ENCODE data around the gene DAGLB.
"Not testable (repeated sequence)": the region's sequence is repeated elsewhere in the genome, so short reads cannot be mapped to it uniquely, and the experiment has no call there.

Gene DAGLB

DNA sequence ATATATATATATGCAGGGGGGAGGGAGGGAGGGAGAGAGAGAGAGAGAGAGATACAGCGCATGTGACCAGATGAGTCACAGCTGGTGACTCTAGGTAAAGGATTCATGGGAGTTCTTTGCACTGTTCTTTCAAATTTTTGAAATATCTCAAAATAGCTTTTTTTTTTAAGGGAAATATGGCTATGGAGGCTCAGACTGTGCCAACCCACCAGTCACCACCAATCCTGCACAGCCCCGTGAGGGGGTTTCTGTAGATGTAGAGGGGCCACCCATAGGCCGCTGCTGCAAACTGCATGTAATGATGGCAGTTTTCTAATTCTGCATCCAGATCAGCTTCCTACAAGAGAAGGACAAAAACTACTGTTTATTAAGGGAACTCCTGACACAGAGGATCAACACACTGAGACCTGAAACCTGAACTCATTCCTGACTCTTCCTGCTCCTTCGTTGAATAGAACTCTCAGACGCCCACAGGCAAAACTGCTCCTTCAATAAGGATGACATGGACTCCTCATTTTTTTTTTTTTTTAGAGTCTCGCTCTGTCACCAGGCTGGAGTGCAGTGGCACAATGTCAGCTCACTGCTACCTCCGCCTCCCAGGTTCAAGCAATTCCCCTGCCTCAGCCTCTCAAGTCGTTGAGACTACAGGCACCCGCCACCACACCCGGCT, 17.3 kb downstream of the DAGLB start:
- no peak for DNase-seq (ENCODE audit: low read depth, low spot score)

DNA sequence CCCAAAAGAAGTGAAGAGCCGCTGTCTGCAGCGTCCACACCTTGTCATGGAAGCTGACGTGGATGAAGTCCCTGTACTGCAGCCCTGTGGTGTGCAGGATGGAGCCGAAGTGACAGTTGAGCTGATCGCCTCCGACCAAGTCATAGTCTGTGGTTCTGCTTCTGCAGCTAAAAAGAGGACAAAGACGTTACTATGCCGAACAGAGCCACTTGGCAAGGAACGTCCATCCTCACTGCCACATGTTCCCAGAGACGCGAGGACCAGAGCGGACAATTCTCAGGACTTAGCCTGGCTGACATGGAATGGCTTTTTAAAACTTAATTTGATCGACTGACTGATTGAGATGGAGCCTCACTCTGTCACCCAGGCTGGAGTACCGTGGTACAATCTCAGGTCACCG, 21.8 kb downstream of the DAGLB start:
- DNase-seq (ENCODE audit: low read depth, low spot score): no peak

DNA sequence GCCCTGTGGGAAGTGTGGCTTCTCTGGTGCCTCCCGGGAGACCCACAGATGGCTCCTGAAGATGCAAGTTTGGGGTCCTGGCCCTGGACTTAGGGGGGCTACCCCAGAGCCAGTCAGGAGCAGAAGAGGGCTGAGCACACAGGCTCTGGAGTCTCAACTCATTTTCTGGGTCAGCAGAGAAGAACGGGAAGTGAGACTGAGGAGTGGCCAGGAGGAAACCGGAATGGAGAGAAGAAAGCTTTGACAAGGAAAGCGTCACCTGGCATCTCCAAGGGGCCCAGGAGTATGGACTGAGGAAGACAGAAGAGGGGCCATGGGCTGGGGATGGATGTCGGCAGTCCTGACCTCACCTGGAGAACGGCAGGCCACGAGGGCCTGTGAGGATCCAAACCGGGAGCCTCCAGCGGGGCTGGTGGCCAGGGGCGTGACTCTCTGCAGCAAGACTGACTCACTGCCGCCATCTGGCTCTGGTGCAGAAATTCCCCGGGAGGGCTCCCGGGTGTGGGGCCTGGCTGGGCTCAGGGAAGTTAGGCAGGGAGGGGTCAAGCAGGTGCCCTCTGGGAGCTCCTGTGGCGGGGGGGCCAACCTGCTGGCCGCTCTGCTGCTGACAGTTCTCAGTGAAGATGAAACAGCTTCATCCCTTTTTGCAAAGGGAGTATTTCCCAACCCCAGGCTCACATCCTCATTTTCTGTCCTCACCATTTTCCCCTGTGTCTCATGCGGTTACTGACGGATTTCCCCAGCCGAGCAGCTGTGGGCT, 23.6 kb downstream of the DAGLB start:
- no peak for DNase-seq (ENCODE audit: low read depth, low spot score)

DNA sequence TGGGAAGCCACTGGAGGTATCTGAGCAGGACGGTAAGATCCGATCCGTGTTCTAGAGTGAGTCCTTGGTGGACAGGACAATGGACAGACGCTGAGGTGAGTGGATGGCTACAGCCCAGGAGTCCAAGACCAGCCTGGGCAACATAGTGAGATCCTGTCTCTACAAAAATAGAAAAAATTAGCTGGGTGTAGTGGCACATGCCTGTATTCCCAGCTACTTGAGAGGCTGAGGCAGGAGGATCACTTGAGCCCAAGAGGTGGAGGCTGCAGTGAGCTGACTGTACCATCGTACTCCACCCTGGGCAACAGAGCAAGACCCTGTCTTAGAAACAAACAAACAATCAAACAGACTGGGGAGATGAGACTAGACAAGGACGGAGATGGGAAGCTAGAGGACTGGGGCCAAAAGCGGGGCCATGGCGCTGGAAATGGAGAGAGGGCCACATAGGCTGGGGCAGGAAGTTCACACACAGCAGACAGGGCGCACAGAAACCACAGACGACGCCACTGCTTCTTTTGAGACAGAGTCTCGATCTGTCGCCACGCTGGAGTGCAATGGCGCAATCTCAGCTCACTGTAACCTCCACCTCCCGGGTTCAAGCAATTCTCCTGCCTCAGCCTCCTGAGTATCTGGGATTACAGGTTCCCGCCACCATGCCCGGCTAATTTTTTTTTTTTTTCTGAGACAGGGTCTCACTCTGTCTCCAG, 24.7 kb downstream of the DAGLB start:
- no peak for DNase-seq (ENCODE audit: low read depth, low spot score)

DNA sequence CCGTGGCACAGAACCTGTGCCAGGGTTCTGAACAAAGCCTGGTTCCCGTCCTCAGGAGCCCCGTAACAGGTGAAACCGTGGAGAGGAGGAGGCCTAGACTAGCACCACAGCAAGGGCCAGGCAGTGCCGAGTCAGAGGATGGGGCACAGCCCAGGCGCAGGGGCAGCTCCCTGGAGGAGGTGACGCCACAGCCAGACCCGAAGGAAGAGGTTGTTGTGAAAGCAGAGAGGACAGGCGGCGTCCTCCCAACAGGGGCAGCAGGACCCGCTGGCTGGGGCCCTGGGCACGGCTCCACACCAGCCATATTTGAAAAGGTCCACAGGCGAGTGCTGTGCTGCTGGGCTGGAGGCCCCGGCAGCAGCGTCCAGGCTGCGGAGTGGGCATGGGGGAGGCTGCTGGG, 25.7 kb downstream of the DAGLB start:
- DNase-seq (ENCODE audit: low read depth, low spot score): no peak

DNA sequence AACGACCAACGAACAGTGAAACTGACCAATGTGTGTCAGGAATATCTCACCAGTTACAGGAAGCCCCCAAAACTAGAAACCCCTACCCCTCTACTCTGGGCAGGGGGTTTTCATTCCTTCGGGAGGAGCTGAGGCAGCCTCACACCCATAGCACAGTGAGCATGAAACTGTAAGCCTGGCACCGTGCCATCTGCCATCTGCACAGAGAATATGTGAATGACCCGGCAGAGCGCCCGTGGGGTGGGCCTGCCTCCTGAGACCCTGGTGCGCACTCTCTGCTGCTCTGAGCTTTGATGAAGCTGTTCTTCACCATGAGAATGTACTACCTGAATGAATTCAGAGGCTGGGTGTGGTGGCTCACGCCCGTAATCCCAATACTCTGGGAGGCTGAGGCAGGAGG, 27.1 kb downstream of the DAGLB start:
- no peak for DNase-seq (ENCODE audit: low read depth, low spot score)

DNA sequence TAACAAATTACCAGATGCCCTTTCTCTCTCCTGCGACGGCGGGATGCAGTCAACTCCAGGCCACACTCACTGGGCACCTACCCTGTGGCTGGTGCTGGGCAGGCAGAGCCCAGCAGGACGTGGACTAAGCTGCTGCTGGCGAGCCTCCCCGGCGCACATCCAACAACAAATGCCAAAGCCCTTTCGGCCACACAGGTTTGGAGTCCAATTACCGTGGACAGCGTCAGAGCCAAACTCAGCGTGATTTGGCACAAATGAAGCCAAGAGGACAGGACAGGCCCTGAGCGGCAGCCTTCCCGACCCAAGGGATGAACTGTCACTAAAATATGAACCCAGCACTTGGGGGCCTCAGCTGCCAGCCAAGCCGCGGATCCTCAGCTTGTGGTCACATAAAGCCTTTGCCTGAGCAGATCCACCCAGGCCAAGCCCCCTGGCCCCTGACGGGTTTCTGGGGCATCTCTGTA, 28.4 kb downstream of the DAGLB start:
- no peak for DNase-seq (ENCODE audit: low read depth, low spot score)

DNA sequence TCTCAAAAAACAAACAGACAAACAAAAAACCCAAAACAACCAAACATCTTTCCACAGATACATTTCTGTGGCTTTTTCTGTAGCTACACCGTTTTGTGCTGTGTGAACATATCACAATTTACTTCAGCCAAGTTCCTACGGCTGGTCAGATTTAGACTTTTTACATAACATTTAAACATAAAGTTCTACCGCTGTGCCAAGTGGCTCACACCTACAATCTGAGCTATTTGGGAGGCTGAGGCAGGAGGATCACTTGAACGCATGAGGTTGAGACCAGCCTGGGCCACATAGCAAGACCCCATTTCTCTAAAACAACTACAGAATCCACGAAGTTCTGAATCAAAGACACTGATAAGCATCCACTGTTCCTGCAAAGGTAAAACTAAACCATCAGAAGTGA, 30.3 kb downstream of the DAGLB start:
- DNase-seq (ENCODE audit: low read depth, low spot score): no peak

DNA sequence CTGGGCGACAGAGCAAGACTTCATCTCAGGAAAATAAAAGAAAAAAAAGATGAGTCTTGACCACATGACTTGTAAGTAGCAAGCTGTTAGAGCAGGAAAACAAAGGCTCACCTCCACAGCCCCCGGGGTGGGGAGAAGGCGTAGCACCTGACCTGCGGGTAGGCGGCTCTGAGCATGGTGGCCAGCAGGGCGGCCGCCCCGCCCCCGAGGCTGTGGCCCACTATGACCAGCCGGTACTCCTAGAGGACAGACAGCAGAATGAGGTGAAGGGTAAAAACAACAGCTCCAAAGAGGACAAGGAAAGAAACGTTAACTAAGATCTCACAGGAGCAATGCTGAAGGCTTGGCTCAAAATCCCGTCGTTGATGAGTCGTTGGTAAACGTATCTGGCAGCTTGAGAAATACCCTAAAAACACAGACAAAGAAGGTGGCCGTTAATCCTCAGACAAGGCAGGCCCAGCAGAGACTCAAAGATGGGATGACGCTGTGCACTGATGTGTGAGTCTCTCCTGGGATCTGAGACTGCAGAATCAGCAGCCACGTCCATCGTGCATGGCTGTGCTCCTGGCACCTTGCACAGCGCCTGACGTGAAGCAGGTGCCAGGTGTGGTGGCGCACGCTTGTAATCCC, 31.1 kb downstream of the DAGLB start:
- DNase-seq (ENCODE audit: low read depth, low spot score): no peak

DNA sequence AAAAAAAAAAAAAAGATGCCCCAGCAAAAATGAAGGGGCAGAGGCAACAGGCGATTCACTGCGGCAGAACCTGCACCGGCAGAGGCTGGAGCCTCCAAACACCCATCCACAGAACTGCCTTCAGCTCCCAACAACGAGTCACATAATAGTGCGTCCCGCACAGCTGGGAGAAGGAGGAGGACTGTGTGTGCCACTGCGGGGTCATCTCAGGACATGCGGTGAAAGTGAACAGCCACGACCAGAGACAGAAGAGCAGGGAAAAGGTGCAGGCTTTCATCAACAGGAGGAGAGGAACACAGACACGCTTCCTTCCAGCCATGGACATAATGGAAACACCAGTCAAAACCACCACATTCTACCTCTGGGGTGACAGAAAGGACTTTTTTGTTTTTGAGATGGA, 34.1 kb downstream of the DAGLB start:
- no peak for DNase-seq (ENCODE audit: low read depth, low spot score)

DNA sequence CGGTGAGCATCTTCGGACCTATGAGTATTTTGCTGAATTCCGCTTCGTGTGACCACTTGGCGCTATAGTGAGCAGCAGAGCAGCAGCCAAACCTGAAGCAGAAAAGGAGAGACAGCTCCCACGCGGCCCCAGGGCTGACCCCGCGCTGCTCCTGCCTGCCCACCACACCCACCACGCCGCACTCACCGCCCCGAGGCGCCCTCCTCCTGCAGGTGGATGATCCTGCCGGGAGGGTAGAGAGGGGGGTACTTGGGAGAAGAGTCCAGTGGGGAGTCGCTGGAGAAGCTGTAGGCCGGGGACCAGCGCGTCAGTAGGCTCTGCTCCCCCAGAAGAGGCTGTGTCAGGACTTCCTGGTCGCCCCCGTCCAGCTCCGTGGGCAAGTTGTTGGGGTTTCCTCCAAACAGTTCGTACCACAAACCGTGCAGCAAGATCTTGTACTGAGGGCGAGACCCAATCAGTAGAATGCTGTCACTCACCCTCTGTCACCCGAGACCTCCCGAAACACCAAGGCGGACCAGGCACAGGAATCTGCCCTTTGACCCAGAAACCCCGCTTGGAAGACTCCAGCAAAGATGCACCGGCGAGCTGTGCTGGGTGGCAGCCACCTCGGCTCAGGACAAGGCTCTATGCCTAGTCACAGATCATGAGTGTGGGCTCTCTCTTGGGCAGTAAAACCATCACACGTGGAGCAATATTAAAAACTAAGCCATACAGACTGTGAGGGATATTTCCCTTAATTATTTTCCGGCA, 37.6 kb downstream of the DAGLB start:
- no peak for DNase-seq (ENCODE audit: low read depth, low spot score)

DNA sequence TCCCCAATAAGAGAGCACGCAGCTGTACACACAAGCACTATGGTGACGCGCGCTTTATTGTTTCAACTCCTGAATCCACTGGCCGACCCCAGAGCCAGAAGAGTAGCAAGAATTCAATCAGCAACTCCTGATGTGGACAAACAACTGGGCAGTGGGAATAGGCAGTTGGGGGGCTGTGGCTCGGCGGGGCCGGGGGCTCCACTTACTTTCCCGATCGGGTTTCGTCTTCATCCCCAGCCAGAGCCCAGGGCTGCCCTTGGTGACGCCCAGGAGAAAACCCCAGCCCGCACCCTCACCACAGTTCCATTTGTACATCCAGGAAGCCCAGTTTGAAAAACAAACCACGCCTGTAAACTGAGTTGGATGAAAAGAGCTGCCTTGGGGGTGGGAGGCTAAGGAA, 38.7 kb downstream of the DAGLB start:
- no peak for DNase-seq (ENCODE audit: low read depth, low spot score)

DNA sequence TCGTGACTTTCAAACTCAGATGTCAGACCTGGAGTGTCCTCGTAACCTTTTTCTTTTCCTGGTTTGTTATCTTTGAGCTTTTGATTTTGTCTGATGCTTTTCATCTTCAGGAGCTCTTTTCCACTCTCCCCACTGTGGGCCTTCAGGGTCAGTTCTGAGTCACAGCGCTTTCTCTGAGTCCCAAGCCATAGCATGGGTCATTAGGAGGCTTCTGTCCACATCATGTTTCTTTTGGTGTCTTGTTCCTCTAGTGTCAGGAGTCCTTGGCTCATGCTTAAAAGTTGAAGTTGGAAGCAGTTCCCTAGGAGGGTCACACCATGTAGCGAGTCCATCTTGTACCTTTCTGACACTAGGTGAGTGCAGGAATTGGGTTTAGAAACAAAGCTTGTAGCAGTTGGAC, 40.3 kb downstream of the DAGLB start:
- no peak for DNase-seq (ENCODE audit: low read depth, low spot score)

DNA sequence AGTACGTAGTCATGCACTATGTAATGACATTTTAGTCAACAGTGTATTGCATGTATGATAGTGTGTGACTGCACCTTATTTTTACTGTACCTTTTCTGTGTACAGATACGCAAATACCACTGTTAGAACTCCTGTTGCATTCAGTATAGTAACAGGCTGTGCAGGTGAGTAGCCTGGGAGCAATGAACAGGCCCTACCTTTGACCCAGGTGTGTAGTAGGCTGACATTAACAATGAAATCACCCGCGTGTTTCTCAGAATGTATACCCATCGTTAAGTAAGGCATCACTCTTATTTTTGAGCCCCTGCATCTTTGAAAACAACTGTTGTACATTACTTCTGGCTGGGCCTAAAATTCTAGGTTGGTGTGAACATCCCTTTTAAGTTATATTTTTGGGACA, 41.6 kb downstream of the DAGLB start:
- no peak for DNase-seq (ENCODE audit: low read depth, low spot score)

DNA sequence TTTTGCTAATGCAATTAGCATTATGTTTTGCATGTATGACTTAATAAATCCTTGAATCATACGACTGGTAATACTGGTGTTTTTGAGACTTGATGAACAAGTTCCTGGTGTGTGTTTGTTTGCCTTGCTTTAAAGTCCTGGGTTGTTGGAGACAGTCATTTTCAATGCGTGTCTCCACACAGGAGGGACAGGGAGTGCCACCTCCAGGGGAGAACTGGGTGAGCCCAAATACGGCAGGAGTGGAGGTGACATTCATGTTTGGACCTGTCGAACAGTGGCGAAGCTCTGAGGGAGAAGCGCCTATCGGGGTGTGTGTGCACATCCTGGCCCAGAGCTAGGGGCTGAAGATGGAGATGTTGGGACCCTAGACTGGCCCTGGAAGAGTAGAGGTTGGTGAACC, 43.8 kb downstream of the DAGLB start:
- DNase-seq (ENCODE audit: low read depth, low spot score): no peak

DNA sequence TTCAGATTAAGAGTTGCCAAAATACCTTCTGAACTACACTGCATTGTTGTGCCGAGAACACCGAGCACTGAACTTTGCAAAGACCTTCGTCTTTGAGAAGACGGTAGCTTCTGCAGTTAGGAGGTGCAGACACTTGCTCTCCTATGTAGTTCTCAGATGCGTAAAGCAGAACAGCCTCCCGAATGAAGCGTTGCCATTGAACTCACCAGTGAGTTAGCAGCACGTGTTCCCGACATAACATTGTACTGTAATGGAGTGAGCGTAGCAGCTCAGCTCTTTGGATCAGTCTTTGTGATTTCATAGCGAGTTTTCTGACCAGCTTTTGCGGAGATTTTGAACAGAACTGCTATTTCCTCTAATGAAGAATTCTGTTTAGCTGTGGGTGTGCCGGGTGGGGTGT, 45.0 kb downstream of the DAGLB start:
- DNase-seq (ENCODE audit: low read depth, low spot score): no peak

DNA sequence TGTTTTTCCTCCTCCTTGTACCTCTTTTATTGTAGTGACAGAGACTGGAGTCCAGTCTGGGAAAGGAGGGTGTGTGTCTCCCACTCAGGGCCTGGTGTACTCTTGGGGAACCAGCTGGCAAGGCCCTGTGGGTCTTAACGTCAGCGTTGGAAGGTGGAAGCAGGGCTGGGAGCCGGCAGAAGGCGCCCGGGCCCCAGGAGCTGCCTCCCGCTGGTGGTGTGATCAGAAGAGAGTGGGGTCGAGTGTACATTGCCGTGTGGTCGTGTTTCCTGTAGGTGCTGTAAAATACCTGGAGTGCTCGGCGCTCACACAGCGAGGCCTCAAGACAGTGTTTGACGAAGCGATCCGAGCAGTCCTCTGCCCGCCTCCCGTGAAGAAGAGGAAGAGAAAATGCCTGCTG, 45.7 kb downstream of the DAGLB start:
- no peak for DNase-seq (ENCODE audit: low read depth, low spot score)

DNA sequence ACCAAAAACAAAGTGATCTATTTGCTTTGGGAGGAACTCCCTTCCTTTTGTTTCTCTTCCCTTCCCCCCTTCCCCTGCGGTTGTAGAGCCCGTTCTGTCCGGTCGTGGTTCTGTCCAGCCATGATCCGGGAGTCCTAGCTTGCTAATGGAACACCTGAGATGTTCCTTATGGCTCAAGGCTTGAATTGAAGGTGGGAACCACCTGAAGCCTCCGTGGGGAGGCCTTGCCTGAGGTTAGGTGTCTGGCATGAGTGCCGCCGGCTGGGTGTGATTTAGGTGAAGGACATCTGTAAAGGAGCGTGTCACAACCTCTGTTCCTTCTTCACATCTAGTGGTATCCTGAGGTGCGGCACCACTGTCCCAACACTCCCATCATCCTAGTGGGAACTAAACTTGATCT, 46.2 kb downstream of the DAGLB start:
- DNase-seq (ENCODE audit: low read depth, low spot score): no peak

DNA sequence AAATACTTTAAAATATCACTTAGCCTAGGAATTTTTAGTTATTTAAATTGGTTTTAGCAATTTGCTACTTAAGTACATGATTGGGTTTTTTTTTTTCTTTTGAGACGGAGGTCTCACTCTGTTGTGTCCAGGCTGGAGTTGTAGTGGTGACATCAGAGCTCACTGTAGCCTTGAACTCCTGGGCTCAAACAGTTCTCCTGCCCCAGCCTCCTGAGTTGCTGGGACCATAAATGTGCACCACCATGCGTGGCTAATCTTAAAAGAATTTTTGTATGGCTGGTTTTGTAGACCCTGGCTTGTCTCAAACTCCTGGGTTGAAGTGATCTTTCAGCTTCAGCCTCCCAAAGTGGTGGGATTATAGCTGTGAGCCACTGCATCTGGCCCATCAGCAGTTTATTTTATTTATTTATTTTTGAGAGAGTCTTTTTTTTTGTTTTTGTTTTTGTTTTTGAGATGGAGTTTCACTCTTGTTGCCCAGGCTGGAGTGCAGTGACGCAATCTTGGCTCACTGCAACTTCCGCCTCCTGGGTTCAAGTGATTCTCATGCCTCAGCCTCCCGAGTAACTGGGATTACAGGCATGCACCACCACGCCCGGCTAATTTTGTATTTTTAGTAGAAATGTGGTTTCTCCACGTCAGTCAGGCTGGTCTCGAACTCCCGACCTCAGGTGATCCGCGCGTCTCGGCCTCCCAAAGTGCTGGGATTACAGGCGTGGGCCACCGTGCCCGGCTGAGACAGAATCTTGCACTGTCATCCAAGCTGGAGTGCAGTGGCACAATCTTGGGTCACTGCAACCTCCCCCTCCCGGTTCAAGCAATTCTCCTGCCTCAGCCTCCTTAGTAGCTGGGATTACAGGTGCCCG, 47.3 kb downstream of the DAGLB start:
- not testable (repeated sequence) for DNase-seq (ENCODE audit: low read depth, low spot score)

DNA sequence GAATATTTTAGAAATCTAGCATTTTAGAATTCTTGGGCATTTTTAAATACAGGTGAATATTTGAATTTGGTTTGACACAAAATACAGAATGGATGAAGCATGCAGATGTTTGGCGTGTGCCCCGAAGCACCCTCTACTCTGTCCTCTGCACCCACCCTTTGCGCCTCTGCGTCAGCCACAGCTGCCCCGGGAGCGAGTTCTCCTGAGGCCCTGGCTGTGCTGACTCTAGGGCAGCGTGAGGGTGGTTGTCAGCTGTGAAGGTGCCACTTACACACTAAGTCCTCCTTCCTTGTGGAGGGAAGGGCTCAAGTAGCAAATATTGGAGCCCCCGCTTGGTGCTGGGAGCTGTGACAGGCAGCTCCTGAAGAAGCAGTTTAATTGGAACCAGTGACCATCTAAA, 48.4 kb downstream of the DAGLB start:
- no peak for DNase-seq (ENCODE audit: low read depth, low spot score)

DNA sequence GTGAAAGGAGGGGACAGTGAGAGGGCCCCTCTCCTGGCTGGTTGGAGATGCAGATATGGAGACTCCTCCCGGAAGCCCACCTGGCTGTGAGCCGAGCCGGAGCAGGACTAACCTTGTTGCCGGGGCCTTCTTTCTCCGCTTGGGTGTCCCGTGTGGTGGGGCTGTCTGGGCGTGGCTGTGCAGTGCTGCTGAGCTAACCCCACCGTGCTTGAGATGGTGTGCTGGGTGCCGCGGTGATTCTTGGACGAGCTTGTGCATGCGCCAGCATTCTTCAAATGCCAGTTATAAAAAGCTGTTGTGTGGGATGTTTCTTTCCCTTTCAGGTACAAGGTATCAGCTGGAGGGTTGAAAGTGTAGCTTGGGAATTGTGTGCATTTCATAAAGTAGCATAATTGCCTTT, 48.8 kb downstream of the DAGLB start:
- no peak for DNase-seq (ENCODE audit: low read depth, low spot score)

Data from smooth muscle cell of the brain vasculature (primary cell).